ENCODE measurements around the gene MPZL3.

Gene MPZL3

DNA sequence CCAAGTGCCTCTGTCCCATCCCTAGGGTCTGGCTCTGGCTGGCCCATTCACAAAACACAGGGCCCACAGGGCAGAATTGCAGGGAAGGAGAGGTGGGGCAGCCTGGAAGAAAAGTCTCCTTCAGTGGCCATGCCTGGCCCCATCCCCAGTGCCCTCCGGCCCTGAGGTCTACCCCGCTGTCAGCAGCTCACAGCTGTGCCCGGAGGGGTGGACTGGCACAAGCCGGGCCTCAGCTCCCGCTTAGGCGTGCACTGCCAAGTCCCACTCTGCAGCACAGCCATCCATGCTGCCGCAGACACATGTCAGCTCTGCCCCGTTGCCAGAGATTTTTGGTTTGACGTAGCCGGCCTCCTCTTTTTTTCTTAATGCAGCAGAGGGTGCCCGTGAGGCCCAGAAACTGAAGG is 71.9 kb downstream of the MPZL3 start:
- DNase-seq: no peak

DNA sequence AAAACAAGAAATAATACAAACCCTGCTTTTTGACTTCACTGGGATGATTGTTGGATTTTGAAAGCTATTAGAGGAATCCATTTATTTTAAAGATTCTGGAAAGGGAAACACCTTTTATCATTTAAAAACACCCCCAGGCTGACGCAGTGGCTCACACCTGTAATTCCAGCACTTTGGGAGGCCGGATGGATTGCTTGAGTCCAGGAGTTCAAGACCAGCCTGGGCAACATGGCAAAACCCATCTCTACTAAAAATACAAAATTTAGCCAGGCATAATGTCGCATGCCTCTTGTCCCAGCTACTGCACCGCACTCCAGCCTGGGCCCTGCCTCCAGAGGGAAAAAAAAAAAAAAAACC is 75.4 kb downstream of the MPZL3 start:
- DNase-seq: no peak
